Esophagus squamous epithelium (tissue), 4 donors: ENCODE data around the gene HHEX.

Experiments used
- POLR2A ChIP-seq, 4 donors: fragments of 450-650 bp; IDR thresholded peaks; one replicate each; pipeline ENCODE4 v1.6.1; 2017; ENCODE audit warnings: antibody characterized with exemption in 4 of 4, mild to moderate bottlenecking in 4 of 4, moderate library complexity in 3 of 4
- TF ChIP-seq, protein P1 (sequence below), 6 experiments: fragments of 450-650 bp in 4 of 6; fragments of 200-600 bp in 2 of 6; sonication (generic) in 2 of 6; IDR thresholded peaks; one replicate each; pipeline ENCODE4 v1.5.1; 2016 to 2019; ENCODE audit warnings: antibody characterized with exemption in 6 of 6, mild to moderate bottlenecking in 4 of 6, moderate library complexity in 4 of 6

DNA sequence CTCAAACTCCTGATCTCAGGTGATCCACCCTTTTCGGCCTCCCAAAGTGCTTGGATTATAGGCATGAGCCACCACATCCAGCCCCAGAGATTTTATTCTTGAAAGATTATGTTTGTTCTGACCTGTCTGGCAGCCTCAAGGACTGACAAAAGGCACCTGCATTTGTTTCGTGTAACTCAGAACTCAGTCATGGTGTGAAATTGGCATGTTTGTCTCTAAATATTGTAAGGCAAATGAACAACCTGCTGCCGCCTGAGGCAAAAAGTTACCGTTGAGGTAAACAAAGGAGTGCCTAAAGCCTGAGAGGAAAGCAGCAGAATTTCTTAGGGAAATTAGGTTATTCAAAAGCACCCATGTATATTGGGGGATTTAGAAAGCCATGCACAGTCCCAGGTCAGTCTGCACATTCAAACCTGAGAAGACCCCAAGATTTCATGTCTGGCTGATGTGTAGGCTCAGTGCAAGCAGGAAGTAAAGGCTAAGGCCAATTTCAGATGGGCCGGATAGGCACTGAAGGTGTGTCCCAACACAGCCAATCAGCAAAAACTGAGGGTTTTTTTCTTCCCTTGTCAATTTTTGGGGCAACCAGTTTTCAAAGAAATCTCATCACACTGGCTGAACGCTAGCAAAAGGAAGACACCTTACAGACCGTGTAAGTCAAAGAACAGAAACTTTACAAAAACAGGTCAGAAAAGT is 33.3 kb upstream of the HHEX start:
- TF ChIP-seq, protein P1, sequence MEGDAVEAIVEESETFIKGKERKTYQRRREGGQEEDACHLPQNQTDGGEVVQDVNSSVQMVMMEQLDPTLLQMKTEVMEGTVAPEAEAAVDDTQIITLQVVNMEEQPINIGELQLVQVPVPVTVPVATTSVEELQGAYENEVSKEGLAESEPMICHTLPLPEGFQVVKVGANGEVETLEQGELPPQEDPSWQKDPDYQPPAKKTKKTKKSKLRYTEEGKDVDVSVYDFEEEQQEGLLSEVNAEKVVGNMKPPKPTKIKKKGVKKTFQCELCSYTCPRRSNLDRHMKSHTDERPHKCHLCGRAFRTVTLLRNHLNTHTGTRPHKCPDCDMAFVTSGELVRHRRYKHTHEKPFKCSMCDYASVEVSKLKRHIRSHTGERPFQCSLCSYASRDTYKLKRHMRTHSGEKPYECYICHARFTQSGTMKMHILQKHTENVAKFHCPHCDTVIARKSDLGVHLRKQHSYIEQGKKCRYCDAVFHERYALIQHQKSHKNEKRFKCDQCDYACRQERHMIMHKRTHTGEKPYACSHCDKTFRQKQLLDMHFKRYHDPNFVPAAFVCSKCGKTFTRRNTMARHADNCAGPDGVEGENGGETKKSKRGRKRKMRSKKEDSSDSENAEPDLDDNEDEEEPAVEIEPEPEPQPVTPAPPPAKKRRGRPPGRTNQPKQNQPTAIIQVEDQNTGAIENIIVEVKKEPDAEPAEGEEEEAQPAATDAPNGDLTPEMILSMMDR (IDR thresholded peaks at IDR 0.05): no peak
- no peak for TF ChIP-seq POLR2A (IDR thresholded peaks at IDR 0.05)
